ENCODE results near the gene VPS11. TPM values are rescaled to one million over a fixed set of nuclear protein-coding genes. Genes with fewer than 3 reads are reported as not detected.

The VPS11 gene
- total RNA-seq, 1 experiment from 2014 or later: 20.2 TPM

DNA sequence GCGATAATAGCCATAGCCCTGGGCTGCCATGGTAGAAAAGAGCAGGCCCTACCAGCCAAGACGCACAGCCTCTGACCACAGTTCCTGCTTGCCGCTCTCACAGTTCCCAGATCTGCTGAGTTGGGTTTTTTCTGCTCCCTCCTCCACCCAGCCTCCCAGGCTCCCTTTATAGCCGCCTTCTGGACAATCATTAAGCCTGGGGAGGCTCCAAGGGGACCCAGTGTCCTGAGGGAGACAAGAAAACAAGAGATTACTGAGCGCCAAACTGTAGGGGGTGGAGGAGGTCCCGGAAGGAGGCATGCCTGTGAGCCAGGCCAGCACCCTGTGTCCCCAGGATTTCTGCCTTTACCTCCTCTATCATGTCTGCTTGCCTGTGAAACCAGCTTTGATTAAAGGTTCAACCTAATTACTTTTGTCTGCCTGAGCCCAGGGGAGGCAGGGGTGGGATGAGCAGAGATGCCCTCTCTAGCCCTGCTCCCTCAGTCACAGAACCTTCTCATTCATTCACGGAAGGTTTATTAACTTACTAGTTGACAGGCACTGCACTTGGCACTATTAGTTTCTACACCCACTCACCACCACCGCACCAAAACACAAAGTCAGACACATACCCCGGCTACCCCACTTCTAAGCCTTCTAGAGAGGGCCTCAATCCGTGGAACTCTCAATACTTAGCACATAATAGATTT lies 38.1 kb upstream of the VPS11 start (continued):
- TF ChIP-seq ZNF138 (CRISPR knock-in tag; conservative IDR thresholded peaks at IDR 0.05) (no peak), RELA (CRISPR knock-in tag; IDR thresholded peaks at IDR 0.05; ENCODE audit: borderline replicate concordance) (no peak), FOXJ3 (CRISPR knock-in tag; IDR thresholded peaks at IDR 0.05; ENCODE audit: borderline replicate concordance) (no peak), NFE2L1 (CRISPR knock-in tag; IDR thresholded peaks at IDR 0.05) (no peak), PRRX2 (CRISPR knock-in tag; IDR thresholded peaks at IDR 0.05) (no peak)

DNA sequence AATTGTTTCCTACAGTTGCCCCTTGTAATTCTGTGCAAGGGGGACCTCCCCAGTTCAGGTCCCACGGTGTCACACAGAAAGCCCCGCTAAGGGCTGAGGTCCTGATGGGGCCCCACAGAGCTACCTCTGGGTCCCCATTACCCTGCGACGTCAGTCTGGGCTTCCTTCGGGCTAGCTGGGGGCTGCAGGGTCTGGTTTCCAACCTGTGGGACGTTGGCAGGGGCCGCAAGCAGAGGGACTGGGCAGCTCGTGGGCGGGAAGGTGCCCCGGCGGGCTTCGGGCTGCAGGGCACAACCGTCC lies 37.6 kb upstream of the VPS11 start:
- H3K27me3 Mint-ChIP-seq (ENCODE audit: low read depth): no peaks in the 10 kb centered on the region
- no peaks in the 10 kb centered on the region for H3K9me3 Mint-ChIP-seq
- H3K4me3 Mint-ChIP-seq: peak overlapping the region; percentile 76
- TF ChIP-seq MYBL2 (CRISPR knock-in tag; IDR thresholded peaks at IDR 0.05) (0 out of 2 replicates have a peak, but pooled peaks have one; percentile 1), FOXP1 (CRISPR knock-in tag; IDR thresholded peaks at IDR 0.05; ENCODE audit: borderline replicate concordance) (no peak)
- TF ChIP-seq, protein P1, sequence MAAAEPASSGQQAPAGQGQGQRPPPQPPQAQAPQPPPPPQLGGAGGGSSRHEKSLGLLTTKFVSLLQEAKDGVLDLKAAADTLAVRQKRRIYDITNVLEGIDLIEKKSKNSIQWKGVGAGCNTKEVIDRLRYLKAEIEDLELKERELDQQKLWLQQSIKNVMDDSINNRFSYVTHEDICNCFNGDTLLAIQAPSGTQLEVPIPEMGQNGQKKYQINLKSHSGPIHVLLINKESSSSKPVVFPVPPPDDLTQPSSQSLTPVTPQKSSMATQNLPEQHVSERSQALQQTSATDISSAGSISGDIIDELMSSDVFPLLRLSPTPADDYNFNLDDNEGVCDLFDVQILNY (CRISPR knock-in tag; IDR thresholded peaks at IDR 0.05): 0 out of 2 replicates have a peak, but pooled peaks have one; percentile 8
- ATAC-seq (peak; percentile 3), DNase-seq (ENCODE audit: low spot score) (no peak)
- H3K4me1 Mint-ChIP-seq: peaks cover 19% of the 10 kb centered on the region
- CTCF ChIA-PET: interaction anchor here (0.7 to 2.7 kb wide), 6 partner anchors 12 to 134 kb away, joined by 3 to 10 read pairs (median 3); partner anchors contain the start of genes CENATAC and DPAGT1
- POLR2A ChIA-PET: interaction anchor here (1.5 to 1.9 kb wide), 2 partner anchors 10 to 12 kb away, joined by 4 to 5 read pairs; partner anchors contain the start of genes RPS25 and TRAPPC4
- peaks cover 27% of the 10 kb centered on the region for H3K36me3 Mint-ChIP-seq
- H3K27ac Mint-ChIP-seq: peak overlapping the region; percentile 64; the same call in 1 of the 2 replicates

DNA sequence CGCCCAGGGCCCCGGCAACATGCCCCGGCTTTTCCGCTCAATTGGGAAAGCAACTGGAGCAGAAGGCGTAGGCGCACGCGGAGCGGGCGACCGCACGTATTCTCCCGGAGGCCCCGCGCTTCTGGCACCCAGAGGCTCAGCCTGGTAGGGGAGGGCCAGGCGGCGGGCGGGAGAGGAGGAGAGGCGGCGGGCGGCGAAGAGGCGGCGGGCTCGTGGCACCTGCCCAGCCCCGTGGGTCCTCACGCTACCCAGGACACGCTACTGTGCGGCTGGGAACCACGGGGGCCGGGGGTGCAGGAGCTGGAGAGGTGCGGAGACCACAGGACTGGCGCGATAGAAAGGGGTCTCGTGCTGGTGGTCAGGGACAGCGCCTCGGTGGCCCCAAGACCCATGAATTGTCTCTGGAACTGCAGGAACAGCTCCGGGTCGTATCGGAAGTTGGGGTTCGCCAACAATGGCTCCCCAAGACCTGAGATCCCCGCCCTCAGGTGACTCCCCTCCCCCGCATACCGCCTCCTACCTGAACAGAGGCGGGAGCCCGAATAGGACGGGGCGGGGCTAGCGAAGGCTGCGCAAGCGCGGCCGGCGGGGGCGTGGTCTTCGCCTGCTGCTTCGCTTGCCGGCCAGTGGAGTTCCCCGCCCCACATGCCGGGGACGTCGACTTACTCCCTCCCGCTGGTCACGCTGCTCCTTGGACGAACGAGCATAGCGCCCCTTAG lies 37.1 kb upstream of the VPS11 start, which contains the start of gene SLC37A4:
Gene SLC37A4 (minus strand): TSS at position 549 of the 719 bp plus-strand sequence.
- H3K27ac Mint-ChIP-seq: peak within 1 kb of the TSS; percentile 64
- ChIA-PET POLR2A (interaction anchor here (1.5 to 1.9 kb wide), 2 partner anchors 11 to 12 kb away, joined by 4 to 5 read pairs; partner anchors contain the start of genes RPS25 and TRAPPC4), CTCF (interaction anchor here (0.7 to 2.7 kb wide), 9 partner anchors 8 to 310 kb away, joined by 3 to 10 read pairs (median 3); partner anchors contain the start of genes CENATAC and DPAGT1)
- DNase-seq (ENCODE audit: low spot score): peak; percentile 100
- no peaks in the 10 kb centered on the region for H3K9me3 Mint-ChIP-seq
- peaks cover 19% of the 10 kb centered on the region for H3K4me1 Mint-ChIP-seq
- ATAC-seq: peak; percentile 86
- peaks cover 22% of the 10 kb centered on the region for H3K36me3 Mint-ChIP-seq
- H3K4me3 Mint-ChIP-seq: peak within 1 kb of the TSS; percentile 76
- no peaks in the 10 kb centered on the region for H3K27me3 Mint-ChIP-seq (ENCODE audit: low read depth)
- TF ChIP-seq ZNF671 (CRISPR knock-in tag; IDR thresholded peaks at IDR 0.05) (no peak), SP1 (CRISPR knock-in tag; conservative IDR thresholded peaks at IDR 0.05) (peak; percentile 89), MAX (CRISPR knock-in tag; IDR thresholded peaks at IDR 0.05) (peak; percentile 97), FOXJ3 (CRISPR knock-in tag; IDR thresholded peaks at IDR 0.05; ENCODE audit: borderline replicate concordance) (0 out of 2 replicates have a peak, but pooled peaks have one; percentile 44), CREM (CRISPR knock-in tag; IDR thresholded peaks at IDR 0.05) (0 out of 2 replicates have a peak, but pooled peaks have one; percentile 25), NFATC4 (CRISPR knock-in tag; IDR thresholded peaks at IDR 0.05) (no peak), MYBL2 (CRISPR knock-in tag; IDR thresholded peaks at IDR 0.05) (no peak; the same call in 1 of the 2 replicates), ZNF138 (CRISPR knock-in tag; conservative IDR thresholded peaks at IDR 0.05) (no peak), GTF2I (CRISPR knock-in tag; conservative IDR thresholded peaks at IDR 0.05) (0 out of 2 replicates have a peak, but pooled peaks have one; percentile 20), USF2 (CRISPR knock-in tag; IDR thresholded peaks at IDR 0.05) (peak; percentile 66; the same call in 1 of the 2 replicates), ZNF121 (CRISPR knock-in tag; IDR thresholded peaks at IDR 0.05) (no peak), USF1 (CRISPR knock-in tag; IDR thresholded peaks at IDR 0.05) (peak; percentile 75), KAT7 (CRISPR knock-in tag; IDR thresholded peaks at IDR 0.05; ENCODE audit: borderline replicate concordance) (peak; percentile 95), JAZF1 (CRISPR knock-in tag; IDR thresholded peaks at IDR 0.05) (no peak)
- TF ChIP-seq, protein P2, sequence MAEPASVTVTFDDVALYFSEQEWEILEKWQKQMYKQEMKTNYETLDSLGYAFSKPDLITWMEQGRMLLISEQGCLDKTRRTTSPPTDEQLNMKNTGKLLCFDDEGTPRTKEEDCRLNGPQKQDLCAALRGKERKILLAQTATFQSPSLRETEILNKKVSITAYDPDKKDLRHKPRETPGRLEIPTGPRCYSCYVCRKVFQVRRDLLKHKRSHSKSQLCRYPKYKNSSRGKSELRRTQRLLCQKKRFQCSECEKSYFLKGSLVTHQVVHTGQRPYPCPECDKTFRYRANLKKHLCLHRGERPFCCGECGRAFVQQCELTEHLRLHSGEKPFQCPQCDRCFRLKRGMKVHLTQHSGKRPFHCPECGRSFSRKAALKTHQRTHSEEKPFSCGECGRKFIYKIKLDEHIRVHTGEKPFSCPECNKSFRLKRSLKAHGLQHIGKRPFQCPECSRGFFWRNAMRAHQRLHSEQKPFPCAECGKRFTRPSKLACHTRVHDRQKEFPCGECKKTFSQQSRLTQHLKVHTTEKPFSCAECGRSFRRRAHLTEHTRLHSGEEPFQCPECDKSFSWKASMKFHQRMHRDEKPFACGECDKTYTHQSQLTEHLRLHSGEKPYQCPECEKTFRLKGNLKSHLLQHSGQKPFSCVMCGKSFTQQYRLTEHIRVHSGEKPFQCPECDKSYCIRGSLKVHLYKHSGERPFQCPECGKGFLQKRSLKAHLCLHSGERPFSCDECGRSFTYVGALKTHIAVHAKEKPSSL (CRISPR knock-in tag; conservative IDR thresholded peaks at IDR 0.05): no peak
- TF ChIP-seq, protein P1 (CRISPR knock-in tag; IDR thresholded peaks at IDR 0.05): 0 out of 2 replicates have a peak, but pooled peaks have one; percentile 5
- TF ChIP-seq, protein P3, sequence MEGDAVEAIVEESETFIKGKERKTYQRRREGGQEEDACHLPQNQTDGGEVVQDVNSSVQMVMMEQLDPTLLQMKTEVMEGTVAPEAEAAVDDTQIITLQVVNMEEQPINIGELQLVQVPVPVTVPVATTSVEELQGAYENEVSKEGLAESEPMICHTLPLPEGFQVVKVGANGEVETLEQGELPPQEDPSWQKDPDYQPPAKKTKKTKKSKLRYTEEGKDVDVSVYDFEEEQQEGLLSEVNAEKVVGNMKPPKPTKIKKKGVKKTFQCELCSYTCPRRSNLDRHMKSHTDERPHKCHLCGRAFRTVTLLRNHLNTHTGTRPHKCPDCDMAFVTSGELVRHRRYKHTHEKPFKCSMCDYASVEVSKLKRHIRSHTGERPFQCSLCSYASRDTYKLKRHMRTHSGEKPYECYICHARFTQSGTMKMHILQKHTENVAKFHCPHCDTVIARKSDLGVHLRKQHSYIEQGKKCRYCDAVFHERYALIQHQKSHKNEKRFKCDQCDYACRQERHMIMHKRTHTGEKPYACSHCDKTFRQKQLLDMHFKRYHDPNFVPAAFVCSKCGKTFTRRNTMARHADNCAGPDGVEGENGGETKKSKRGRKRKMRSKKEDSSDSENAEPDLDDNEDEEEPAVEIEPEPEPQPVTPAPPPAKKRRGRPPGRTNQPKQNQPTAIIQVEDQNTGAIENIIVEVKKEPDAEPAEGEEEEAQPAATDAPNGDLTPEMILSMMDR (IDR thresholded peaks at IDR 0.05): peak; percentile 71; the same call in 1 of the 2 replicates
- TF ChIP-seq, protein P4, sequence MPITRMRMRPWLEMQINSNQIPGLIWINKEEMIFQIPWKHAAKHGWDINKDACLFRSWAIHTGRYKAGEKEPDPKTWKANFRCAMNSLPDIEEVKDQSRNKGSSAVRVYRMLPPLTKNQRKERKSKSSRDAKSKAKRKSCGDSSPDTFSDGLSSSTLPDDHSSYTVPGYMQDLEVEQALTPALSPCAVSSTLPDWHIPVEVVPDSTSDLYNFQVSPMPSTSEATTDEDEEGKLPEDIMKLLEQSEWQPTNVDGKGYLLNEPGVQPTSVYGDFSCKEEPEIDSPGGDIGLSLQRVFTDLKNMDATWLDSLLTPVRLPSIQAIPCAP (CRISPR knock-in tag; IDR thresholded peaks at IDR 0.05): peak; percentile 26; the same call in 1 of the 2 replicates

Data from WTC11 (cell line).